H9 (cell line): ENCODE data around the gene YPEL3. TPM values are rescaled to one million over a fixed set of nuclear protein-coding genes. Genes with fewer than 3 reads are reported as not detected.
A peak's percentile ranks its signal among the peaks of the same experiment; 100 is the strongest.

Source experiments
- DNase-seq: peaks from one replicate; pipeline ENCODE4 v3.0.0-alpha.2; 2017
- H2AFZ ChIP-seq: one replicate; pipeline ENCODE4 v1.6.1; 2013; ENCODE audit warnings: mild to moderate bottlenecking, low read length, control low read depth, moderate library complexity
- H2AK5ac ChIP-seq: 2 replicates; pipeline ENCODE4 v1.6.1; 2013; ENCODE audit warnings: low read length, control low read depth, mixed read lengths; ENCODE audit not compliant: insufficient read length
- H2BK120ac ChIP-seq: one replicate; pipeline ENCODE4 v1.6.1; 2013; ENCODE audit warnings: low read depth, mild to moderate bottlenecking, low read length, control low read depth, inconsistent platforms; ENCODE audit not compliant: poor library complexity, severe bottlenecking
- H2BK12ac ChIP-seq: 2 replicates; pipeline ENCODE4 v1.6.1; 2013; ENCODE audit warnings: low read length, control low read depth, mixed read lengths, low read depth; ENCODE audit not compliant: insufficient read length
- H2BK15ac ChIP-seq: 2 replicates; pipeline ENCODE4 v1.6.1; 2013; ENCODE audit warnings: low read depth, low read length, control low read depth
- H2BK20ac ChIP-seq: one replicate; pipeline ENCODE4 v1.6.1; 2013; ENCODE audit warnings: low read depth, mild to moderate bottlenecking, low read length, control low read depth, inconsistent platforms; ENCODE audit not compliant: poor library complexity, severe bottlenecking
- H2BK5ac ChIP-seq: 2 replicates; pipeline ENCODE4 v1.6.1; 2013; ENCODE audit warnings: low read length, control low read depth, mixed read lengths; ENCODE audit not compliant: insufficient read length
- H3K14ac ChIP-seq: 2 replicates; pipeline ENCODE4 v1.6.1; 2013; ENCODE audit warnings: low read length, control low read depth; ENCODE audit not compliant: insufficient read depth
- H3K18ac ChIP-seq: 2 replicates; pipeline ENCODE4 v1.6.1; 2013; ENCODE audit warnings: low read depth, mild to moderate bottlenecking, mixed read lengths, low read length, control low read depth; ENCODE audit not compliant: insufficient read length
- H3K23ac ChIP-seq: 2 replicates; pipeline ENCODE4 v1.6.1; 2013; ENCODE audit warnings: low read length, control low read depth, mixed read lengths, low read depth; ENCODE audit not compliant: insufficient read length
- H3K23me2 ChIP-seq: 2 replicates; pipeline ENCODE4 v1.6.1; 2013; ENCODE audit warnings: low read depth, mild to moderate bottlenecking, mixed read lengths, low read length, control low read depth; ENCODE audit not compliant: insufficient read length, poor library complexity, severe bottlenecking
- H3K27ac ChIP-seq: 2 replicates; pipeline ENCODE4 v1.5.1; 2013; ENCODE audit warnings: low read length, control low read depth, mixed read lengths, low read depth; ENCODE audit not compliant: insufficient read length
- H3K27me3 ChIP-seq: 2 replicates; pipeline ENCODE4 v1.6.1; 2013; ENCODE audit warnings: low read length, control low read depth, inconsistent platforms; ENCODE audit not compliant: insufficient read depth
- H3K4ac ChIP-seq: 2 replicates; pipeline ENCODE4 v1.6.1; 2013; ENCODE audit warnings: low read depth, mild to moderate bottlenecking, control low read depth, inconsistent platforms, low read length, moderate library complexity
- H3K4me1 ChIP-seq: 2 replicates; pipeline ENCODE4 v1.6.1; 2013; ENCODE audit warnings: low read length, control low read depth, inconsistent platforms; ENCODE audit not compliant: insufficient read depth
- H3K4me2 ChIP-seq: 2 replicates; pipeline ENCODE4 v1.6.1; 2013; ENCODE audit warnings: low read length, control low read depth, mixed read lengths; ENCODE audit not compliant: insufficient read length, insufficient read depth
- H3K56ac ChIP-seq: 2 replicates; pipeline ENCODE4 v1.6.1; 2013; ENCODE audit warnings: low read depth, mild to moderate bottlenecking, mixed read lengths, low read length, control low read depth; ENCODE audit not compliant: insufficient read length
- H3K79me1 ChIP-seq: 2 replicates; pipeline ENCODE4 v1.6.1; 2013; ENCODE audit warnings: low read depth, mild to moderate bottlenecking, moderate library complexity, low read length, control low read depth, inconsistent platforms; ENCODE audit not compliant: insufficient read depth, poor library complexity, severe bottlenecking
- H3K79me2 ChIP-seq: 2 replicates; pipeline ENCODE4 v1.6.1; 2013; ENCODE audit warnings: low read length, control low read depth, inconsistent platforms; ENCODE audit not compliant: insufficient read depth
- H3K9ac ChIP-seq: 2 replicates; pipeline ENCODE4 v1.6.1; 2013; ENCODE audit warnings: low read length, control low read depth, mixed read lengths; ENCODE audit not compliant: insufficient read length; ENCODE audit errors: extremely low read depth
- H3K9me3 ChIP-seq: one replicate; pipeline ENCODE4 v1.6.1; 2013; ENCODE audit warnings: low read depth, low read length, inconsistent platforms; ENCODE audit not compliant: control insufficient read depth
- H3T11ph ChIP-seq: one replicate; pipeline ENCODE4 v1.6.1; 2013; ENCODE audit warnings: mild to moderate bottlenecking, low read length, control low read depth, inconsistent platforms
- H4K20me1 ChIP-seq: one replicate; pipeline ENCODE4 v1.6.1; 2013; ENCODE audit not compliant: control insufficient read depth, insufficient read length, insufficient read depth
- H4K5ac ChIP-seq: 2 replicates; pipeline ENCODE4 v1.6.1; 2013; ENCODE audit warnings: low read depth, mild to moderate bottlenecking, mixed read lengths, low read length, control low read depth; ENCODE audit not compliant: insufficient read length
- H4K8ac ChIP-seq: replicated peaks from 2 replicates; pipeline ENCODE4 v1.6.1; 2013; ENCODE audit warnings: low read length, control low read depth, mixed read lengths, low read depth; ENCODE audit not compliant: insufficient read length
- H4K91ac ChIP-seq: 2 replicates; pipeline ENCODE4 v1.6.1; 2013; ENCODE audit warnings: low read depth, mild to moderate bottlenecking, moderate library complexity, mixed read lengths, low read length, control low read depth; ENCODE audit not compliant: insufficient read length
- H3K27ac Mint-ChIP-seq, 3 experiments: 2 replicates in 2 of 3; 3 replicates in 1 of 3; pipeline ENCODE4 v1.8.0; 2020 to 2021; ENCODE audit warnings: mixed read lengths in 3 of 3, mild to moderate bottlenecking in 1 of 3, moderate library complexity in 1 of 3
- H3K27me3 Mint-ChIP-seq: 2 replicates; pipeline ENCODE4 v1.8.0; 2021; ENCODE audit warnings: low read depth, mild to moderate bottlenecking, moderate library complexity, mixed read lengths
- H3K36me3 Mint-ChIP-seq, 3 experiments: 2 replicates in 2 of 3; 3 replicates in 1 of 3; pipeline ENCODE4 v1.8.0; 2020 to 2021; ENCODE audit warnings: low read depth in 3 of 3, mixed read lengths in 3 of 3; ENCODE audit not compliant: insufficient read depth in 1 of 3
- H3K4me1 Mint-ChIP-seq, 2 experiments: 2 replicates each; pipeline ENCODE4 v1.8.0; 2020; ENCODE audit warnings: mixed read lengths in 2 of 2
- H3K4me3 Mint-ChIP-seq, 2 experiments: 2 replicates in 1 of 2; 3 replicates in 1 of 2; pipeline ENCODE4 v1.8.0; 2020 to 2021; ENCODE audit warnings: mild to moderate bottlenecking in 2 of 2, mixed read lengths in 2 of 2, moderate library complexity in 1 of 2
- H3K9me3 Mint-ChIP-seq, 2 experiments: 2 replicates in 1 of 2; 3 replicates in 1 of 2; pipeline ENCODE4 v1.8.0; 2020; ENCODE audit warnings: mild to moderate bottlenecking in 2 of 2, mixed read lengths in 2 of 2, moderate library complexity in 1 of 2
- WGBS: extraction: QIAGEN DNeasy Blood & Tissue Kit; methylation state at CpG from one replicate; pipeline ENCODE4 v1.1.7; 2013; ENCODE audit warnings: missing lambda C conversion rate, low lambda C conversion rate, mixed read lengths; ENCODE audit not compliant: insufficient read length; ENCODE audit errors: extremely low coverage; 5-methylcytosine and 5-hydroxymethylcytosine counted together
- total RNA-seq: library from RNA; stranded (reverse); gene quantifications from 2 replicates; pipeline ENCODE4 v1.2.1, GENCODE V29; 2021
- TF ChIP-seq, protein P1 (sequence below): fragments of 200-600 bp; sonication (generic); conservative IDR thresholded peaks from 3 replicates; pipeline ENCODE4 v1.8.0; 2021; ENCODE audit warnings: antibody characterized with exemption, mild to moderate bottlenecking

The YPEL3 gene
- total RNA-seq, 1 experiment from 2014 or later, result 27.5 TPM

DNA sequence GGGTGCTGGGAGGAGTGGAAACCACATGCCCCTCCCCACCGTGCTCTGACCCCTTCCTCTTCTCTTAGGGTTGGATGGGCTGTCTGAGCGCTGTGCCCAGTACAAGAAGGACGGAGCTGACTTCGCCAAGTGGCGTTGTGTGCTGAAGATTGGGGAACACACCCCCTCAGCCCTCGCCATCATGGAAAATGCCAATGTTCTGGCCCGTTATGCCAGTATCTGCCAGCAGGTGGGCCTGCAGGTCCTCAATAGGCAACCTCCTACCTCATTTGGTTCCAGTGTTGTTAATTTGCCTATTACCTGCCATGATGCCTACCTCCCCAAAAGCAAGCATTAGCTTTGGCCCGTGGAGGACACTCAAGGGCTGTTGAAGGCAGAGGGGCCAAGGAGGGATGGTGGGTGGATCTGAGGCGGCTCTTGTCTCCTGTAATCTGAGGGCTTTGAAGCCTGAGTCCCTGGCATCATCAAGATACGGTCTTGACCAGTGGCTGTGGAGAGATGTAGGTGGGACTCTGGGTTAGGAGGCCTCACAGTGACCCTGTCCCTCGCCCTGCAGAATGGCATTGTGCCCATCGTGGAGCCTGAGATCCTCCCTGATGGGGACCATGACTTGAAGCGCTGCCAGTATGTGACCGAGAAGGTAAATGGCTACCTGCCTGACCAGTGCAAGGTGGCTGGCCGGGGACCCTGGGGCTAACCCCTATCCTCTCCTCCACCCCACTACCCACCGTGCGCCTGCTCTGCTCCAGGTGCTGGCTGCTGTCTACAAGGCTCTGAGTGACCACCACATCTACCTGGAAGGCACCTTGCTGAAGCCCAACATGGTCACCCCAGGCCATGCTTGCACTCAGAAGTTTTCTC is 27.0 kb downstream of the YPEL3 start:
- H2BK15ac ChIP-seq, result no peak overlapping the region
- no peak overlapping the region for H4K8ac ChIP-seq
- no peak overlapping the region for H2BK20ac ChIP-seq
- Mint-ChIP-seq H3K27ac (peak overlapping the region in 2 of 3 experiments; percentile 57 to 70; a peak in 1 of 7 replicates), H3K9me3 (no peaks in the 10 kb centered on the region; a peak in 1 of 5 replicates), H3K4me1 (peaks cover 11 to 22% of the 10 kb centered on the region in 2 experiments), H3K4me3 (peak overlapping the region in 1 of 2 experiments; percentile 50; a peak in 2 of 5 replicates), H3K36me3 (peaks cover 51 to 72% (median 58%) of the 10 kb centered on the region in 3 experiments), H3K27me3 (no peaks in the 10 kb centered on the region; the same call in 1 of the 2 replicates)
- H3T11ph ChIP-seq, result no peak overlapping the region
- no peak overlapping the region for H3K9ac ChIP-seq
- no peak overlapping the region for H2BK12ac ChIP-seq
- H3K23ac ChIP-seq, result no peak overlapping the region
- peaks cover 12% of the 10 kb centered on the region; the same call in 1 of the 2 replicates for H3K79me2 ChIP-seq
- no peak overlapping the region for H2BK120ac ChIP-seq
- no peak for DNase-seq
- H4K5ac ChIP-seq, result no peak overlapping the region
- H3K4me2 ChIP-seq, result no peak overlapping the region
- H3K27ac ChIP-seq, result no peak overlapping the region
- H3K27me3 ChIP-seq, result no peaks in the 10 kb centered on the region
- H2AK5ac ChIP-seq, result no peak overlapping the region
- TF ChIP-seq, protein P1, sequence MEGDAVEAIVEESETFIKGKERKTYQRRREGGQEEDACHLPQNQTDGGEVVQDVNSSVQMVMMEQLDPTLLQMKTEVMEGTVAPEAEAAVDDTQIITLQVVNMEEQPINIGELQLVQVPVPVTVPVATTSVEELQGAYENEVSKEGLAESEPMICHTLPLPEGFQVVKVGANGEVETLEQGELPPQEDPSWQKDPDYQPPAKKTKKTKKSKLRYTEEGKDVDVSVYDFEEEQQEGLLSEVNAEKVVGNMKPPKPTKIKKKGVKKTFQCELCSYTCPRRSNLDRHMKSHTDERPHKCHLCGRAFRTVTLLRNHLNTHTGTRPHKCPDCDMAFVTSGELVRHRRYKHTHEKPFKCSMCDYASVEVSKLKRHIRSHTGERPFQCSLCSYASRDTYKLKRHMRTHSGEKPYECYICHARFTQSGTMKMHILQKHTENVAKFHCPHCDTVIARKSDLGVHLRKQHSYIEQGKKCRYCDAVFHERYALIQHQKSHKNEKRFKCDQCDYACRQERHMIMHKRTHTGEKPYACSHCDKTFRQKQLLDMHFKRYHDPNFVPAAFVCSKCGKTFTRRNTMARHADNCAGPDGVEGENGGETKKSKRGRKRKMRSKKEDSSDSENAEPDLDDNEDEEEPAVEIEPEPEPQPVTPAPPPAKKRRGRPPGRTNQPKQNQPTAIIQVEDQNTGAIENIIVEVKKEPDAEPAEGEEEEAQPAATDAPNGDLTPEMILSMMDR, result peak; percentile 53; the same call in 2 of the 3 replicates
- H4K20me1 ChIP-seq, result no peaks in the 10 kb centered on the region
- no peak overlapping the region for H2AFZ ChIP-seq
- H3K23me2 ChIP-seq, result peaks cover 10% of the 10 kb centered on the region
- H3K4me1 ChIP-seq, result no peaks in the 10 kb centered on the region; the same call in 1 of the 2 replicates
- H3K9me3 ChIP-seq, result no peaks in the 10 kb centered on the region
- no peak overlapping the region for H3K56ac ChIP-seq
- H3K79me1 ChIP-seq, result peaks cover 7% of the 10 kb centered on the region
- WGBS, result no CpG with 5 or more reads among the region's 17 CpGs
- no peak overlapping the region for H4K91ac ChIP-seq
- H3K14ac ChIP-seq, result no peak overlapping the region
- no peak overlapping the region for H3K18ac ChIP-seq
- H2BK5ac ChIP-seq, result no peak overlapping the region
- no peak overlapping the region for H3K4ac ChIP-seq
